PC-3 (cell line): ENCODE data around the gene SPANXB1.

Experiments
- EZH2 ChIP-seq: fragments of 300-600 bp; sonication (generic); IDR thresholded peaks from one replicate; pipeline ENCODE4 v1.6.1; 2017; ENCODE audit warnings: antibody characterized with exemption, mild to moderate bottlenecking, low read length; ENCODE audit not compliant: unreplicated experiment
- TF ChIP-seq, protein P1 (sequence below): fragments of 300-600 bp; sonication (generic); conservative IDR thresholded peaks from 2 replicates; pipeline ENCODE4 v1.5.1; 2017; ENCODE audit warnings: antibody characterized with exemption, low read depth, mild to moderate bottlenecking, low read length

- TF ChIP-seq, protein P1, sequence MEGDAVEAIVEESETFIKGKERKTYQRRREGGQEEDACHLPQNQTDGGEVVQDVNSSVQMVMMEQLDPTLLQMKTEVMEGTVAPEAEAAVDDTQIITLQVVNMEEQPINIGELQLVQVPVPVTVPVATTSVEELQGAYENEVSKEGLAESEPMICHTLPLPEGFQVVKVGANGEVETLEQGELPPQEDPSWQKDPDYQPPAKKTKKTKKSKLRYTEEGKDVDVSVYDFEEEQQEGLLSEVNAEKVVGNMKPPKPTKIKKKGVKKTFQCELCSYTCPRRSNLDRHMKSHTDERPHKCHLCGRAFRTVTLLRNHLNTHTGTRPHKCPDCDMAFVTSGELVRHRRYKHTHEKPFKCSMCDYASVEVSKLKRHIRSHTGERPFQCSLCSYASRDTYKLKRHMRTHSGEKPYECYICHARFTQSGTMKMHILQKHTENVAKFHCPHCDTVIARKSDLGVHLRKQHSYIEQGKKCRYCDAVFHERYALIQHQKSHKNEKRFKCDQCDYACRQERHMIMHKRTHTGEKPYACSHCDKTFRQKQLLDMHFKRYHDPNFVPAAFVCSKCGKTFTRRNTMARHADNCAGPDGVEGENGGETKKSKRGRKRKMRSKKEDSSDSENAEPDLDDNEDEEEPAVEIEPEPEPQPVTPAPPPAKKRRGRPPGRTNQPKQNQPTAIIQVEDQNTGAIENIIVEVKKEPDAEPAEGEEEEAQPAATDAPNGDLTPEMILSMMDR, result no peak
- no peak for TF ChIP-seq EZH2
These were observed 22.1 kb upstream of the SPANXB1 start for GRCh38 chrX:140980271-140980670.
